HepG2 (cell line): ENCODE results near the gene CHPF. TPM values are rescaled to one million over a fixed set of nuclear protein-coding genes. Genes with fewer than 3 reads are reported as not detected.

ENCODE experiments used
- ARHGAP35 ChIP-seq: sonication (generic); formaldehyde crosslinking; IDR thresholded peaks from 2 replicates; pipeline ENCODE4 v1.9.0; 2022; ENCODE audit warnings: mild to moderate bottlenecking, inconsistent platforms, moderate library complexity, missing genetic modification reagents, borderline replicate concordance
- FOXO4 ChIP-seq: sonication (generic); formaldehyde crosslinking; conservative IDR thresholded peaks from 2 replicates; pipeline ENCODE4 v1.8.1; 2023; ENCODE audit warnings: missing genetic modification reagents
- HHEX ChIP-seq: IDR thresholded peaks from 2 replicates; pipeline ENCODE4 v1.6.1; 2016; ENCODE audit warnings: control low read depth
- KAT7 ChIP-seq: IDR thresholded peaks from 2 replicates; pipeline ENCODE4 v1.6.1; 2018; ENCODE audit warnings: borderline replicate concordance, missing compliant biosample characterization
- KMT2A ChIP-seq: sonication (generic); formaldehyde crosslinking; IDR thresholded peaks from 2 replicates; pipeline ENCODE4 v1.4.0; 2020; ENCODE audit warnings: missing genetic modification reagents
- MBNL3 ChIP-seq: fragments of 250-450 bp; sonication (Bioruptor Pico); conservative IDR thresholded peaks from 2 replicates; pipeline ENCODE4 v1.8.0; 2022; ENCODE audit warnings: mild to moderate bottlenecking, inconsistent platforms
- MED8 ChIP-seq: sonication (generic); formaldehyde crosslinking; IDR thresholded peaks from 2 replicates; pipeline ENCODE4 v1.8.1; 2023; ENCODE audit warnings: mild to moderate bottlenecking, missing genetic modification reagents; ENCODE audit not compliant: insufficient replicate concordance
- MTA3 ChIP-seq: sonication (generic); formaldehyde crosslinking; IDR thresholded peaks from 2 replicates; pipeline ENCODE4 v1.4.0; 2020; ENCODE audit warnings: missing genetic modification reagents
- PREB ChIP-seq: sonication (generic); formaldehyde crosslinking; IDR thresholded peaks from 2 replicates; pipeline ENCODE4 v1.4.0; 2020; ENCODE audit warnings: missing genetic modification reagents
- RFXAP ChIP-seq: sonication (generic); formaldehyde crosslinking; IDR thresholded peaks from 2 replicates; pipeline ENCODE4 v1.4.0; 2020; ENCODE audit warnings: missing genetic modification reagents, borderline replicate concordance
- SOX13 ChIP-seq, 3 experiments: fragments of 450-650 bp in 1 of 3; sonication (generic) in 1 of 3; formaldehyde crosslinking in 1 of 3; IDR thresholded peaks in 2 of 3; conservative IDR thresholded peaks in 1 of 3; 2 replicates each; pipeline versions ENCODE4 v1.5.0 to v1.6.1; 2016 to 2020; ENCODE audit warnings: antibody characterized with exemption in 1 of 3, mild to moderate bottlenecking in 1 of 3, missing compliant biosample characterization in 1 of 3, missing genetic modification reagents in 1 of 3, moderate library complexity in 1 of 3
- TFDP2 ChIP-seq: sonication (generic); formaldehyde crosslinking; IDR thresholded peaks from 2 replicates; pipeline ENCODE4 v1.4.0; 2020; ENCODE audit warnings: missing genetic modification reagents
- TRIM22 ChIP-seq: fragments of 450-650 bp; IDR thresholded peaks from 2 replicates; pipeline ENCODE4 v1.6.1; 2017
- ZBTB42 ChIP-seq: sonication (generic); formaldehyde crosslinking; IDR thresholded peaks from 2 replicates; pipeline ENCODE4 v1.5.0; 2020; ENCODE audit warnings: mild to moderate bottlenecking, missing genetic modification reagents
- ZMYM3 ChIP-seq: sonication (generic); formaldehyde crosslinking; IDR thresholded peaks from 2 replicates; pipeline ENCODE4 v1.5.1; 2020; ENCODE audit warnings: mild to moderate bottlenecking, missing genetic modification reagents
- ZNF207 ChIP-seq: fragments of 450-650 bp; IDR thresholded peaks from 2 replicates; pipeline ENCODE4 v1.6.1; 2016; ENCODE audit warnings: antibody characterized with exemption, borderline replicate concordance
- ZNF331 ChIP-seq: sonication (generic); formaldehyde crosslinking; IDR thresholded peaks from 2 replicates; pipeline ENCODE4 v1.4.0; 2020; ENCODE audit warnings: missing genetic modification reagents
- ZNF382 ChIP-seq: sonication (generic); formaldehyde crosslinking; IDR thresholded peaks from 2 replicates; pipeline ENCODE4 v1.5.0; 2020; ENCODE audit warnings: missing genetic modification reagents, mild to moderate bottlenecking, borderline replicate concordance
- ZNF451 ChIP-seq: sonication (generic); formaldehyde crosslinking; IDR thresholded peaks from 2 replicates; pipeline ENCODE4 v1.5.0; 2020; ENCODE audit warnings: mild to moderate bottlenecking, missing genetic modification reagents
- ZNF496 ChIP-seq: sonication (generic); formaldehyde crosslinking; IDR thresholded peaks from 2 replicates; pipeline ENCODE4 v1.8.1; 2023; ENCODE audit warnings: mild to moderate bottlenecking, moderate library complexity, missing genetic modification reagents; ENCODE audit not compliant: insufficient replicate concordance
- ZSCAN25 ChIP-seq: sonication (generic); formaldehyde crosslinking; IDR thresholded peaks from 2 replicates; pipeline ENCODE4 v1.8.0; 2022; ENCODE audit warnings: mild to moderate bottlenecking, missing genetic modification reagents
- polyA plus RNA-seq, 8 experiments: library from polyadenylated mRNA; depleted of rRNA in 3 of 8; stranded (reverse) in 7 of 8; unstranded in 1 of 8; fragments of >200 nt; fragmentation: Illumina TruSeq in 4 of 8; extraction: Trizol in 4 of 8; gene quantifications; 2 replicates each; pipeline versions ENCODE4 v1.2.1 to v1.2.3, GENCODE V29; 2011 to 2016; ENCODE audit warnings: low read depth in 4 of 8, missing spikeins in 1 of 8, mixed read lengths in 1 of 8; ENCODE audit not compliant: insufficient read depth in 1 of 8
- total RNA-seq, 5 experiments: library from RNA; depleted of rRNA; stranded (reverse); fragments of >200 nt; fragmentation: Illumina TruSeq; extraction: Trizol; gene quantifications; 2 replicates each; pipeline ENCODE4 v1.2.3, GENCODE V29; 2016; ENCODE audit warnings: low read depth in 1 of 5

CHPF gene
- total and polyA plus RNA-seq, 2 of the 13 experiments (the other 11 are each of a cell fraction or from before 2014, with no cell fraction given): 79.6 to 111 TPM

DNA sequence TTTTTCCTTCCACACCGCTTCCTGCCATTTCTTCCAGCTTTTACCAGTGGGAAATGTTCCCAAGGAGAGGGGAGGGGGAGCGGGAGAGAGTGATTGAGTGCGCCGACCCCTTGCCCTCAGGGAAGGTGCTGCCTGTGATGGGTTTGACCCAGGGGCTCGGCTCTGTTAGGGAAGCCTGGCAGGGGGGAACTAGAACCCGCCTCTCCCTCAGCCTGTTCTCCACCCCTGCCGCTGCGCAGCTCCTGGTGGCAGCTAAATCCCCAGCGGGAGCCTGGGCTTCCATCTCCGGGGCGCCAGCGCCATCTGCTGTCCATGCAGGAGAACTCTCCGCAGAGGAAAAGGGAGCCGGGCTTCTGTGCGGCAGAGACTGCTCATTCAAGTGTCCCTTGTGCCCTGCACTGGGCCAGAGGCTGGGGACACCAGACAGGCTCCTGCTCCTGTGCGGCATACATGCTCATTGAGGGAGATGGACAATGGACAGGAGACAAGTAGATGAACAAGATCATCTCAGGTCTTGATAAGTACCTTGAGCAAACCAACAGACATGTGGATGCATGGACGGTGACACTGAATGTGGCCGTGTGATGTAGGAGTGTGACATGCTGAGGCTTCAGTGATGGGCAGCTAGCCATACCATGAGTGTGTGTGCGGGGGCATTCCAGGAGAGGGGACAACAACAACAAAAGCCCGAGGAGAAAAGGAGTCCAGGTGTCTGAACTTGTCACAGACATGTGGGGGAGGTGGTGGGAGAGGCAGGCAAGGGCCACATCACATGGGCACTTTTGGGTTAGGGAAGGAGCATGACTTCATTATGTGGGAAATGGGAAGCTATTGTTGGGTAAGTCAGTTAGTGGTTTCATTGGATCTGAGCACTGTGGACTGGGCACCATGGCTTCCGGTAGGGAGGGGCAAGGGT lies 13.3 kb downstream of the CHPF start (continued):
- TF ChIP-seq ZNF382 (CRISPR knock-in tag) (no peak), MTA3 (CRISPR knock-in tag) (no peak), RFXAP (CRISPR knock-in tag) (peak; percentile 25; the same call in 1 of the 2 replicates), PREB (CRISPR knock-in tag) (no peak), ZBTB42 (CRISPR knock-in tag) (no peak), MED8 (CRISPR knock-in tag) (no peak), SOX13 (IDR thresholded peaks at IDR 0.05) (no peak), SOX13 (CRISPR knock-in tag; conservative IDR thresholded peaks at IDR 0.05 in 1 of 2, IDR thresholded peaks at IDR 0.05 in 1 of 2) (0 out of 4 replicates have a peak, but pooled peaks of 1 of the 2 experiments have one; percentile 11), ZNF496 (no peak), TFDP2 (CRISPR knock-in tag) (0 out of 2 replicates have a peak, but pooled peaks have one; percentile 40), ZNF207 (no peak), TRIM22 (no peak), ARHGAP35 (no peak), ZNF451 (no peak), ZNF331 (CRISPR knock-in tag) (peak; percentile 32; the same call in 1 of the 2 replicates), HHEX (CRISPR knock-in tag) (no peak), KMT2A (CRISPR knock-in tag) (no peak), MBNL3 (CRISPR knock-in tag) (no peak), ZMYM3 (CRISPR knock-in tag) (no peak), KAT7 (CRISPR knock-in tag) (no peak), ZSCAN25 (CRISPR knock-in tag) (peak; percentile 98), FOXO4 (CRISPR knock-in tag) (0 out of 2 replicates have a peak, but pooled peaks have one; percentile 60)
